Measurements from ENCODE around the gene SKOR1. TPM values are rescaled to one million over a fixed set of nuclear protein-coding genes. Genes with fewer than 3 reads are reported as not detected.

SKOR1 gene
- total and polyA plus RNA-seq, 2 of the 13 experiments (the other 11 are each of a cell fraction or from before 2014, with no cell fraction given), result 0.09 to 0.11 TPM

GRCh38 chr15:67816668-67817067, 8.6 kb upstream of the SKOR1 start (continued):
- TF ChIP-seq CTCF (CRISPR knock-in tag; IDR thresholded peaks at IDR 0.05) (no peak), TEF (CRISPR knock-in tag; IDR thresholded peaks at IDR 0.05) (no peak), POGZ (CRISPR knock-in tag; IDR thresholded peaks at IDR 0.05) (no peak), ZNF724P (CRISPR knock-in tag; IDR thresholded peaks at IDR 0.05; ENCODE audit: borderline replicate concordance) (no peak), GLI4 (CRISPR knock-in tag; IDR thresholded peaks at IDR 0.05; ENCODE audit: borderline replicate concordance) (no peak), HOXA5 (CRISPR knock-in tag; IDR thresholded peaks at IDR 0.05) (no peak), ZNF121 (CRISPR knock-in tag; IDR thresholded peaks at IDR 0.05) (no peak), ZMYM4 (CRISPR knock-in tag; IDR thresholded peaks at IDR 0.05) (no peak)

GRCh38 chr15:67818464-67818863, 6.8 kb upstream of the SKOR1 start:
- ATAC-seq (no peak), DNase-seq (ENCODE audit: low spot score) (no peak), FAIRE-seq (no peak)
- in situ Hi-C loops (cut with HindIII; ENCODE audit: extremely low pct_ligation_motif_present, low pct_unique_long_range_greater_than_20kb), result no loop called here
- BruUV-seq (replicated peaks), result no TSS peak
- Histone ChIP-seq H2AFZ (ENCODE audit: low read length) (no peak overlapping the region), H3K27ac (ENCODE audit: extremely low read length, insufficient read depth, low read length) (no peak overlapping the region), H3K4me1 (ENCODE audit: insufficient read depth, low read length) (0 out of 2 replicates have a peak, but pooled peaks cover 4% of the 10 kb centered on the region), H3K27me3 (ENCODE audit: control insufficient read depth in 1 of 2, insufficient read depth in 2 of 2, low read length in 2 of 2) (peaks cover 6 to 20% of the 10 kb centered on the region in 2 experiments), H3K36me3 (replicated peaks in 1 of 2; ENCODE audit: control insufficient read depth in 1 of 2, insufficient read depth in 2 of 2, low read length in 2 of 2) (no peaks in the 10 kb centered on the region), H3K4me2 (ENCODE audit: low read depth, low read length) (no peak overlapping the region), H3K79me2 (ENCODE audit: insufficient read depth, low read length) (no peaks in the 10 kb centered on the region), H3K9me3 (ENCODE audit: low read length) (no peaks in the 10 kb centered on the region), H4K20me1 (ENCODE audit: insufficient read depth, low read length) (peaks cover 8% of the 10 kb centered on the region; the same call in 1 of the 2 replicates), H3K4me3 (replicated peaks in 1 of 3; ENCODE audit: insufficient read depth in 1 of 3, low read depth in 2 of 3, low read length in 3 of 3) (no peak overlapping the region), H3K9ac (ENCODE audit: insufficient read depth, low read depth, low read length) (no peak overlapping the region)
- ChIA-PET CTCF (ENCODE audit: low intra/inter-chr PET ratio, low total read pairs) (no interaction called here), POLR2A (no interaction called here)
- intact Hi-C loops (cut with micrococcal nuclease; ENCODE audit: unreplicated experiment), result no loop called here
- WGBS (ENCODE audit: low lambda C conversion rate), result 34% methylated on average over 3 of the region's 3 CpGs
- TF ChIP-seq TCF7 (IDR thresholded peaks at IDR 0.05; ENCODE audit: low read depth) (no peak), CEBPG (CRISPR knock-in tag; IDR thresholded peaks at IDR 0.05) (no peak), MYC (CRISPR knock-in tag; IDR thresholded peaks at IDR 0.05; ENCODE audit: borderline replicate concordance) (no peak), E2F1 (CRISPR knock-in tag; IDR thresholded peaks at IDR 0.05) (no peak), BATF2 (CRISPR knock-in tag; IDR thresholded peaks at IDR 0.05) (no peak), PATZ1 (CRISPR knock-in tag; IDR thresholded peaks at IDR 0.05) (no peak), ZNF17 (CRISPR knock-in tag; IDR thresholded peaks at IDR 0.05) (no peak), ESRRA (CRISPR knock-in tag; IDR thresholded peaks at IDR 0.05; ENCODE audit: low read depth) (no peak), SAFB2 (CRISPR knock-in tag; IDR thresholded peaks at IDR 0.05; ENCODE audit: borderline replicate concordance, low read depth) (no peak), ZNF333 (CRISPR knock-in tag; IDR thresholded peaks at IDR 0.05; ENCODE audit: borderline replicate concordance) (no peak), ZSCAN20 (CRISPR knock-in tag; IDR thresholded peaks at IDR 0.05; ENCODE audit: borderline replicate concordance) (no peak)

Measured in HepG2 (cell line).